ENCODE results near the gene SBK1.
"Not testable (repeated sequence)": the region's sequence is repeated elsewhere in the genome, so short reads cannot be mapped to it uniquely, and the experiment has no call there.

SBK1 gene

DNA sequence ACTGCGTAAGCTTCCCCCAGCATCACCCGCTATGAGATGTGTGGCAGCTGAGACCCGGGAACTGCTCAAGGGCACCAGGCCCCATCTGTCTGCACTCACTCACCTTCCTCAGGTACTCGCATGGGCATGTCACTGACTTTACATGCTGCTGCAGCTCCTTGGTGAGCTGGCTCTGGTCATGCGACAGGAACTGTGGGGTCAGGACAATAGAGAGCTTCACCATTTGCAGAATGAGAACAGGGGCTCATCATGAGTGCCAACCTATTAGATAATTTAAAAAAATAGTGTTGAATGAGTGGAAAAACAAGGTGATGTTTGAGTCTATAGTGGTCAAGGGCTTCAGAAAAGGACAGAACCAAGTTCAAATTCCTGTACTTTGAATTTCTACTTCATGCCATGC is 70.3 kb downstream of the SBK1 start:
- DNase-seq = not testable (repeated sequence)

DNA sequence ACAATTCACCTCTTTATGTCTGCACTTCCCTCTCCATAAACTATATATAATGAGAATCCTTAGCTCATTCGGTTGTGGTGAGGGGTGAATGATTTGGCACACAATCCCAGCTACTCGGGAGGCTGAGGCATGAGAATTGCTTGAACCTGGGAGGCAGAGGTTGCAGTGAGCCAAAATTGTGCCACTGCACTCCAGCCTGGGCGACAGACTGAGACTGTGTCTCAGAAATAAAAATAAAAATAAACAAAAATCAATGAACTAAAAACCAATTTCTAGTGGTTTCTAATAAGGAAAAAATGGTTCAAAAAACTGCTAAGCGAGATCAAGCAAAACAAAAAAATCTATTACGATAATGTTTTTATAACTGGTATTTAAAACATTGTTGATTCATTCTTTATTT is 71.1 kb downstream of the SBK1 start, which contains the start of gene NPIPB6:
Gene NPIPB6 (minus strand): TSS at position 101 of the 400 bp plus-strand sequence. CDS start 686 bp downstream, outside the sequence.
- not testable (repeated sequence) for DNase-seq

DNA sequence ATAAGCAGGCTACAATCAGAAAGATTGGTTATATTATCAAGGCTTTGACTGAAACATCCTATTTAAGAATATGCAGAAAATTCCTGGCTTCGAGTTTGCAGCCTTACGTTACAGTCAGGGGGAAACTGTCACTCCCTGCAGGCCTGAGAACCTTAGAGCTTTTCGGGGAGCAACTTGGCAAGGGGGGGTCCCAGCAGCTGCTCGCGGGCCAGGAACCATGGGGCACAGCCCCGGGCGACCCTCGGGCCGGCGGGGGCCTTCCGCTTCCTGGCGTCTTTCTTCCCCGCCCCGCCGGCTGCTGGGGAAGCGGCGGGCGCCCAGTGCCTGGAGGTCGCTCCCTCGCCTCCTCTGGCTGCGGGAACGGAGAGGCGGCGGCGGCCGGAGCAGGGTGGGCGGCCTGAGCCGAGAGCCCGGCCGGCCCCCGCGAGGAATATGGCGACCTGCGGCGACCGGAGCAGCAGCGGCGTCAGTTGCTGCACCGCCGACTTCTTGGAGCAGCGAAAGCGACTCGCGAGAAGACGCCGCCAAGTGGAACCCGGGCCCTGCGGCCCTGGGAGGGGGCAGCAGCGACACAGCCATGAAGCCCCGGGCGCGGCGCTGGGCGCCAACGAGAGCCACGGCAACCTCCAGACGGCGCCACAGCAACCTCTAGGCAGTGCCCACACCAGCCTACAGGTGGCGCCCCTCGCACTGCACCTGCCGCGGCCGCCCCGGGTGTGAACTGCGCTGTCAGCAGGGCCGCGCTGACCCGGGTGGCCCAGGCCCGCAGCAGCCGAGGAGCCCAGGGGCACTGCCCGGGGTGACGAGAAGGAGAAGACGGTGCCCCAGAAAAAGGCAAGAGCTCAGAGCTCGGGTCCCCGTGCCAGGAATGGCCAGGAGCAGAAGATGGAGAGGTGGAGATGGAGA is 72.2 kb downstream of the SBK1 start:
- not testable (repeated sequence) for DNase-seq

DNA sequence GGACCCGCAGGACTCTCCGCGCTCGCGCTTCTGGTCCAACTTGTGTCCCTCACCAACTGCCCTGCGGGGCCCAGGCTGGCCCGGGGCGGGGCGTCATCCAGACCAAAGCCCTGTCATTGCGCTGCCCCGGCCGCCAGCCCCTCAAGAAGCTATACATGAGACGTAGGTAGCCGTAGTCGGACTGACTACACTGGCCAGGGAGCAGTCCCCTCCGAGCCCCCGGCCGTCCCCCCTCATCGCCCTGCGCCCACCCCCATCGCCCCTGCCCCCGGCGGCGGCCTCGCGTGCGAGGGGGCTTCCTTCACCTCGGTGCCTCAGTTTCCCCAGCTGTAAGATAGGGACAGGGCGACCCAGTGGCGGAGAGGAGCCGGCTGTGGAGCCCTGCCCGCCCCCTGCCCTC is 75.6 kb downstream of the SBK1 start:
- not testable (repeated sequence) for DNase-seq
